HepG2 (cell line): ENCODE measurements around the gene HHATL. TPM values are rescaled to one million over a fixed set of nuclear protein-coding genes. Genes with fewer than 3 reads are reported as not detected.

Source experiments
- ATAC-seq: fragments of 200-7000 bp; cut with Tn5 transposase; 3 replicates; pipeline ENCODE4 v1.9.1; 2020; ENCODE audit warnings: mild to moderate bottlenecking, moderate library complexity
- BruUV-seq: library from RNA; stranded (reverse); fragments of 400-500 nt; replicated peaks from 2 replicates; lab custom pipeline; 2021; lab: Mats Ljungman, UMichigan
- CTCF ChIA-PET: fragments of 300-600 bp; formaldehyde crosslinking; extraction: SDS; loops from one replicate; lab custom pipeline; 2021; ENCODE audit warnings: low total read pairs, inconsistent platforms, low intra/inter-chr PET ratio; lab: Yijun Ruan, JAX
- POLR2A ChIA-PET: fragments of 350-600 bp; sonication (Branson Sonifier 250); formaldehyde crosslinking; loops from one replicate; lab custom pipeline; 2020; ENCODE audit warnings: antibody characterized with exemption, inconsistent platforms; lab: Yijun Ruan, JAX
- DNase-seq: peaks from one replicate; pipeline ENCODE4 v3.0.0-alpha.2; 2015; ENCODE audit warnings: low spot score
- FAIRE-seq: peaks from 3 replicates; lab custom pipeline; 2011; peaks lifted over from hg19 to GRCh38; lab: Jason Lieb, UNC
- H2AFZ ChIP-seq: one replicate; pipeline ENCODE4 v1.6.1; 2011; ENCODE audit warnings: low read length, inconsistent platforms
- H3K27ac ChIP-seq: fragments of 300-600 bp; 3 replicates; pipeline ENCODE4 v1.8.0; 2011; ENCODE audit warnings: mixed run types, mild to moderate bottlenecking, mixed read lengths, low read length, inconsistent platforms; ENCODE audit not compliant: insufficient read depth; ENCODE audit errors: extremely low read length
- H3K27me3 ChIP-seq, 2 experiments: fragments of 200-600 bp in 1 of 2; 2 replicates in 1 of 2; 3 replicates in 1 of 2; pipeline versions ENCODE4 v1.6.0 to v1.8.0; 2011; ENCODE audit warnings: low read length in 2 of 2, mild to moderate bottlenecking in 2 of 2, moderate library complexity in 2 of 2, inconsistent platforms in 1 of 2; ENCODE audit not compliant: insufficient read depth in 2 of 2, control insufficient read depth in 1 of 2
- H3K36me3 ChIP-seq, 2 experiments: fragments of 200-600 bp in 1 of 2; replicated peaks in 1 of 2; 2 replicates in 1 of 2; 3 replicates in 1 of 2; pipeline versions ENCODE4 v1.5.1 to v1.8.0; 2011; ENCODE audit warnings: low read length in 2 of 2, inconsistent platforms in 1 of 2; ENCODE audit not compliant: insufficient read depth in 2 of 2, control insufficient read depth in 1 of 2
- H3K4me1 ChIP-seq: 2 replicates; pipeline ENCODE4 v1.5.1; 2012; ENCODE audit warnings: low read length, inconsistent platforms; ENCODE audit not compliant: insufficient read depth
- H3K4me2 ChIP-seq: 2 replicates; pipeline ENCODE4 v1.6.0; 2011; ENCODE audit warnings: low read depth, low read length, inconsistent platforms
- H3K4me3 ChIP-seq, 3 experiments: fragments of 200-600 bp in 1 of 3; sonication (generic), shearing (Covaris generic) in 1 of 3; replicated peaks in 1 of 3; 2 replicates each; pipeline ENCODE4 v1.5.1; 2011 to 2016; ENCODE audit warnings: low read length in 3 of 3, inconsistent platforms in 2 of 3, low read depth in 2 of 3, mild to moderate bottlenecking in 2 of 3, control low read depth in 1 of 3, mixed read lengths in 1 of 3; ENCODE audit not compliant: insufficient read depth in 1 of 3
- H3K79me2 ChIP-seq: one replicate; pipeline ENCODE4 v1.6.1; 2011; ENCODE audit warnings: low read length, inconsistent platforms; ENCODE audit not compliant: insufficient read depth
- H3K9ac ChIP-seq: 2 replicates; pipeline ENCODE4 v1.6.0; 2011; ENCODE audit warnings: mild to moderate bottlenecking, low read depth, low read length, inconsistent platforms; ENCODE audit not compliant: insufficient read depth
- H3K9me3 ChIP-seq: 2 replicates; pipeline ENCODE4 v1.5.1; 2012; ENCODE audit warnings: mild to moderate bottlenecking, low read length
- H4K20me1 ChIP-seq: 2 replicates; pipeline ENCODE4 v1.6.0; 2011; ENCODE audit warnings: inconsistent platforms, mild to moderate bottlenecking, low read length, moderate library complexity; ENCODE audit not compliant: insufficient read depth
- MXI1 ChIP-seq: IDR thresholded peaks from 3 replicates; pipeline ENCODE4 v1.6.1; 2012; ENCODE audit warnings: low read depth, low read length, inconsistent platforms, borderline replicate concordance
- REL ChIP-seq: sonication (generic); formaldehyde crosslinking; conservative IDR thresholded peaks from 2 replicates; pipeline ENCODE4 v1.8.0; 2022; ENCODE audit warnings: mild to moderate bottlenecking, missing genetic modification reagents, moderate library complexity
- SP4 ChIP-seq: sonication (generic); formaldehyde crosslinking; IDR thresholded peaks from 2 replicates; pipeline ENCODE4 v1.8.1; 2023; ENCODE audit warnings: mild to moderate bottlenecking, missing genetic modification reagents
- ZNF12 ChIP-seq: sonication (generic); formaldehyde crosslinking; IDR thresholded peaks from 2 replicates; pipeline ENCODE4 v1.5.0; 2020; ENCODE audit warnings: missing genetic modification reagents
- ZNF660 ChIP-seq: sonication (generic); formaldehyde crosslinking; IDR thresholded peaks from 2 replicates; pipeline ENCODE4 v1.5.1; 2020; ENCODE audit warnings: mild to moderate bottlenecking, low read depth, missing genetic modification reagents, borderline replicate concordance
- WGBS: methylation state at CpG from one replicate; pipeline ENCODE4 v1.1.6; 2017; ENCODE audit warnings: low lambda C conversion rate; 5-methylcytosine and 5-hydroxymethylcytosine counted together
- in situ Hi-C: cut with HindIII; loops from 2 replicates; pipeline ENCODE4 v1.10.0; 2017; ENCODE audit warnings: low pct_unique_long_range_greater_than_20kb; ENCODE audit not compliant: extremely low pct_ligation_motif_present
- intact Hi-C: fragments of 100-400 bp; cut with micrococcal nuclease; formaldehyde crosslinking; loops from one replicate; pipeline ENCODE4 v1.10.0; 2022; ENCODE audit not compliant: unreplicated experiment
- polyA plus RNA-seq, 8 experiments: library from polyadenylated mRNA; depleted of rRNA in 3 of 8; stranded (reverse) in 7 of 8; unstranded in 1 of 8; fragments of >200 nt; fragmentation: Illumina TruSeq in 4 of 8; extraction: Trizol in 4 of 8; gene quantifications; 2 replicates each; pipeline versions ENCODE4 v1.2.1 to v1.2.3, GENCODE V29; 2011 to 2016; ENCODE audit warnings: low read depth in 4 of 8, missing spikeins in 1 of 8, mixed read lengths in 1 of 8; ENCODE audit not compliant: insufficient read depth in 1 of 8
- total RNA-seq, 5 experiments: library from RNA; depleted of rRNA; stranded (reverse); fragments of >200 nt; fragmentation: Illumina TruSeq; extraction: Trizol; gene quantifications; 2 replicates each; pipeline ENCODE4 v1.2.3, GENCODE V29; 2016; ENCODE audit warnings: low read depth in 1 of 5
- TF ChIP-seq, protein P1 (sequence below): sonication (generic); formaldehyde crosslinking; IDR thresholded peaks from 2 replicates; pipeline ENCODE4 v1.9.0; 2021; ENCODE audit warnings: missing genetic modification reagents, borderline replicate concordance
- TF ChIP-seq, protein P2 (sequence below): IDR thresholded peaks from 2 replicates; pipeline ENCODE4 v1.6.1; 2016; ENCODE audit warnings: mild to moderate bottlenecking
- TF ChIP-seq, protein P3 (sequence below): sonication (generic); formaldehyde crosslinking; IDR thresholded peaks from 2 replicates; pipeline ENCODE4; 2020; ENCODE audit warnings: missing genetic modification reagents, mild to moderate bottlenecking, borderline replicate concordance

The HHATL gene
- total and polyA plus RNA-seq, 2 of the 13 experiments (the other 11 are each of a cell fraction or from before 2014, with no cell fraction given): 0.26 TPM; not detected in 1

DNA sequence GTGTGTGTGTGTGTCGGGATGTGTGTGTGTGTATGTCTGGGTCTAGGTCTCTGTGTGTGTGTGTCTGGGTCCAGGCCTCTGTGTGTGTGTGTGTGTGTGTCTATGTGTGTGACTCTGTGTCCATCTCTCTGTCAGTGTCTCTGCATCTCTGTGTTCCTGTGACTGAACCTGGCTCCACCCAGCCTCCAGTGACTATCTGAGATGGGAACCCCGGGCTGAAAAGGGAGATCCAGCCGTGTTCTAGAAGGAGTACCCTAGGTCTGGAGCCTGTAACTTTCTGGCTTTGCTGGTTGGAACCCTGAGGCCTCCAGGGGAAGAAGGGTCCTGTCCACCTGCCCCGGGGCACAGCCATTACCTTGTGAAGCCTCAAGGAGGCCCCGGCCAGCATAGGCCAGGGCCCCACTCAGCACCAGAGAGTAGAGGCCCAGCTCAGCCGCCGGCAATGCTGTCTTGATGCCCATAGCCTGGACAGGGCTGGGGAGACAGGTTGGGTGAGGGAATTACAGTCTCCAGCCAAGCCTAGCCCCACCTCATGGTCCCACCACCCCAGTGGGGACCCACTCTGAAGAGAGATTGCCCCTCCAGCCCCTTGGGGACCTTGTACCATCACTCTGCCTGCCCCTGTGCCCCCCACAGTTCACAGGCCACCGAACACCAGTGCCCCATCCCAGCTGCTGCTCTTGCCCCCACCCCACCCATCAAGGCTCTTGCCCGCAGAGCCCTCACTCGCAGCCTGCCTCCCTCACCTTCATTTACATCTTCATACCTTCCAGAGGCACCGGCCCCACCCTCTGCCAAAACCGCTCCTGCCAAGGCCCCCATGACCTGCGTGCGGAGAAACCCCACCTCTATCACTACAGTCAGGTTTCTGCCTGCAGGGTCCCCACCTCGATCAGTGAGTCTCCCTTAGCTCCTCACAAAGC lies 2.0 kb downstream of the HHATL start:
- ATAC-seq (peak; percentile 22), FAIRE-seq (no peak), DNase-seq (no peak)
- in situ Hi-C loops (no loop called here), intact Hi-C loops (loop anchor here (1.0 kb wide), 1 partner anchor 22 kb away; no protein-coding TSS in a partner anchor)
- CTCF ChIA-PET: no interaction called here
- H3K79me2 ChIP-seq: no peaks in the 10 kb centered on the region
- H3K4me3 ChIP-seq: no peak overlapping the region
- no TSS peak for BruUV-seq
- no peak overlapping the region for H3K4me2 ChIP-seq
- TF ChIP-seq REL (CRISPR knock-in tag): no peak
- no peak for TF ChIP-seq SP4 (CRISPR knock-in tag)
- TF ChIP-seq, protein P1, sequence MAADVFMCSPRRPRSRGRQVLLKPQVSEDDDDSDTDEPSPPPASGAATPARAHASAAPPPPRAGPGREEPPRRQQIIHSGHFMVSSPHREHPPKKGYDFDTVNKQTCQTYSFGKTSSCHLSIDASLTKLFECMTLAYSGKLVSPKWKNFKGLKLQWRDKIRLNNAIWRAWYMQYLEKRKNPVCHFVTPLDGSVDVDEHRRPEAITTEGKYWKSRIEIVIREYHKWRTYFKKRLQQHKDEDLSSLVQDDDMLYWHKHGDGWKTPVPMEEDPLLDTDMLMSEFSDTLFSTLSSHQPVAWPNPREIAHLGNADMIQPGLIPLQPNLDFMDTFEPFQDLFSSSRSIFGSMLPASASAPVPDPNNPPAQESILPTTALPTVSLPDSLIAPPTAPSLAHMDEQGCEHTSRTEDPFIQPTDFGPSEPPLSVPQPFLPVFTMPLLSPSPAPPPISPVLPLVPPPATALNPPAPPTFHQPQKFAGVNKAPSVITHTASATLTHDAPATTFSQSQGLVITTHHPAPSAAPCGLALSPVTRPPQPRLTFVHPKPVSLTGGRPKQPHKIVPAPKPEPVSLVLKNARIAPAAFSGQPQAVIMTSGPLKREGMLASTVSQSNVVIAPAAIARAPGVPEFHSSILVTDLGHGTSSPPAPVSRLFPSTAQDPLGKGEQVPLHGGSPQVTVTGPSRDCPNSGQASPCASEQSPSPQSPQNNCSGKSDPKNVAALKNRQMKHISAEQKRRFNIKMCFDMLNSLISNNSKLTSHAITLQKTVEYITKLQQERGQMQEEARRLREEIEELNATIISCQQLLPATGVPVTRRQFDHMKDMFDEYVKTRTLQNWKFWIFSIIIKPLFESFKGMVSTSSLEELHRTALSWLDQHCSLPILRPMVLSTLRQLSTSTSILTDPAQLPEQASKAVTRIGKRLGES (CRISPR knock-in tag): no peak
- TF ChIP-seq ZNF12: no peak
- TF ChIP-seq, protein P2, sequence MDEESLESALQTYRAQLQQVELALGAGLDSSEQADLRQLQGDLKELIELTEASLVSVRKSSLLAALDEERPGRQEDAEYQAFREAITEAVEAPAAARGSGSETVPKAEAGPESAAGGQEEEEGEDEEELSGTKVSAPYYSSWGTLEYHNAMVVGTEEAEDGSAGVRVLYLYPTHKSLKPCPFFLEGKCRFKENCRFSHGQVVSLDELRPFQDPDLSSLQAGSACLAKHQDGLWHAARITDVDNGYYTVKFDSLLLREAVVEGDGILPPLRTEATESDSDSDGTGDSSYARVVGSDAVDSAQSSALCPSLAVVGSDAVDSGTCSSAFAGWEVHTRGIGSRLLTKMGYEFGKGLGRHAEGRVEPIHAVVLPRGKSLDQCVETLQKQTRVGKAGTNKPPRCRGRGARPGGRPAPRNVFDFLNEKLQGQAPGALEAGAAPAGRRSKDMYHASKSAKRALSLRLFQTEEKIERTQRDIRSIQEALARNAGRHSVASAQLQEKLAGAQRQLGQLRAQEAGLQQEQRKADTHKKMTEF (CRISPR knock-in tag): no peak
- TF ChIP-seq ZNF660: no peak
- TF ChIP-seq MXI1: no peak
- TF ChIP-seq, protein P3, sequence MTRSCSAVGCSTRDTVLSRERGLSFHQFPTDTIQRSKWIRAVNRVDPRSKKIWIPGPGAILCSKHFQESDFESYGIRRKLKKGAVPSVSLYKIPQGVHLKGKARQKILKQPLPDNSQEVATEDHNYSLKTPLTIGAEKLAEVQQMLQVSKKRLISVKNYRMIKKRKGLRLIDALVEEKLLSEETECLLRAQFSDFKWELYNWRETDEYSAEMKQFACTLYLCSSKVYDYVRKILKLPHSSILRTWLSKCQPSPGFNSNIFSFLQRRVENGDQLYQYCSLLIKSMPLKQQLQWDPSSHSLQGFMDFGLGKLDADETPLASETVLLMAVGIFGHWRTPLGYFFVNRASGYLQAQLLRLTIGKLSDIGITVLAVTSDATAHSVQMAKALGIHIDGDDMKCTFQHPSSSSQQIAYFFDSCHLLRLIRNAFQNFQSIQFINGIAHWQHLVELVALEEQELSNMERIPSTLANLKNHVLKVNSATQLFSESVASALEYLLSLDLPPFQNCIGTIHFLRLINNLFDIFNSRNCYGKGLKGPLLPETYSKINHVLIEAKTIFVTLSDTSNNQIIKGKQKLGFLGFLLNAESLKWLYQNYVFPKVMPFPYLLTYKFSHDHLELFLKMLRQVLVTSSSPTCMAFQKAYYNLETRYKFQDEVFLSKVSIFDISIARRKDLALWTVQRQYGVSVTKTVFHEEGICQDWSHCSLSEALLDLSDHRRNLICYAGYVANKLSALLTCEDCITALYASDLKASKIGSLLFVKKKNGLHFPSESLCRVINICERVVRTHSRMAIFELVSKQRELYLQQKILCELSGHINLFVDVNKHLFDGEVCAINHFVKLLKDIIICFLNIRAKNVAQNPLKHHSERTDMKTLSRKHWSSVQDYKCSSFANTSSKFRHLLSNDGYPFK: no peak
- no peak overlapping the region for H3K27ac ChIP-seq
- H3K9me3 ChIP-seq: no peaks in the 10 kb centered on the region
- no peak overlapping the region for H2AFZ ChIP-seq
- H3K9ac ChIP-seq: no peak overlapping the region
- no peaks in the 10 kb centered on the region for H3K36me3 ChIP-seq
- no peaks in the 10 kb centered on the region for H4K20me1 ChIP-seq
- peaks cover 7 to 12% of the 10 kb centered on the region in 2 experiments; a peak in 3 of 5 replicates for H3K27me3 ChIP-seq
- POLR2A ChIA-PET: interaction anchor here (0.8 kb wide), 1 partner anchor 14 kb away, joined by 3 read pairs; no protein-coding TSS in a partner anchor
- WGBS: 65% methylated on average over 9 of the region's 15 CpGs
- H3K4me1 ChIP-seq: no peaks in the 10 kb centered on the region
